ENCODE data around the gene DLG2.
"Not testable (repeated sequence)": the region's sequence is repeated elsewhere in the genome, so short reads cannot be mapped to it uniquely, and the experiment has no call there.

DLG2 gene

GRCh38 chr11:85611643-85612042, 15.5 kb downstream of the DLG2 start:
- not testable (repeated sequence) for H3K4me1 Mint-ChIP-seq (ENCODE audit: low read depth); H3K4me3 Mint-ChIP-seq; H3K27me3 Mint-ChIP-seq (ENCODE audit: low read depth); H3K9me3 Mint-ChIP-seq; H3K36me3 Mint-ChIP-seq (ENCODE audit: low read depth); H3K27ac Mint-ChIP-seq; DNase-seq (ENCODE audit: low spot score)

DNA sequence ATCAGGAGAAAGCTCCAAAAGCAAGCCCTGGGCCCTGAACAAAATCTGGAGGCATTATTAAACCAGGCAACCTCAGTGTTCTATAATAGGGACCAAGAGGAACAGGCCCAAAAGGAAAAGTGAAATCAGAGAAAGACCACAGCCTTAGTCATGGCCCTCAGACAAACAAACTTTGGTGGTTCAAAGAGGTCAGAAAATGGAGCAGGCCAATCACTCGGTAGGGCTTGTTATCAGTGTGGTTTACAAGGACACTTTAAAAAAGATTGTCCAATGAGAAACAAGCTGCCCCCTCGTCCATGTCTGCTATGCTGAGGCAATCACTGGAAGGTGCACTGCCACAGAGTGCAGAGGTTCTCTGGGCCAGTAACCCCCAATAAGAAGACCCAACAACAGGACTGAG, 17.9 kb downstream of the DLG2 start:
- not testable (repeated sequence) for H3K9me3 Mint-ChIP-seq; H3K4me1 Mint-ChIP-seq (ENCODE audit: low read depth); H3K36me3 Mint-ChIP-seq (ENCODE audit: low read depth); H3K27me3 Mint-ChIP-seq (ENCODE audit: low read depth); H3K27ac Mint-ChIP-seq; DNase-seq (ENCODE audit: low spot score); H3K4me3 Mint-ChIP-seq

DNA sequence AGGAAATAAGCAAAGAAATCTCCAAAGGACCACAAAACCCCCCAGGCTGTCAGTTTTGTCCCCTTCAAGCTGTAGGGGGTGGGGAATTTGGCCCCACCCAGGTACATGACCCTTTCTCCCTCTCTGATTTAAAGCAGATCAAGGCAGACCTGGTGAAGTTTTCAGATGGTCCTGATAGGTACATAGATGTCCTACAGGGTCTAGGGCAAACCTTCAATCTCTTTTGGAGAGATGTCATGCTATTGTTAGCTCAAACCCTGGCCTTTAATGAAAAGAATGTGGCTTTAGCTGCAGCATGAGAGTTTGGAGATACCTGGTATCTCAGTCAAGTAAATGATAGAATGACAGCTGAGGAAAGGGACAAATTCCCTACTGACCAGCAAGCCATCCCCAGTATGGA, 18.5 kb downstream of the DLG2 start:
- H3K4me1 Mint-ChIP-seq (ENCODE audit: low read depth); H3K27me3 Mint-ChIP-seq (ENCODE audit: low read depth); H3K36me3 Mint-ChIP-seq (ENCODE audit: low read depth); H3K27ac Mint-ChIP-seq; H3K4me3 Mint-ChIP-seq; DNase-seq (ENCODE audit: low spot score); H3K9me3 Mint-ChIP-seq: not testable (repeated sequence)

DNA sequence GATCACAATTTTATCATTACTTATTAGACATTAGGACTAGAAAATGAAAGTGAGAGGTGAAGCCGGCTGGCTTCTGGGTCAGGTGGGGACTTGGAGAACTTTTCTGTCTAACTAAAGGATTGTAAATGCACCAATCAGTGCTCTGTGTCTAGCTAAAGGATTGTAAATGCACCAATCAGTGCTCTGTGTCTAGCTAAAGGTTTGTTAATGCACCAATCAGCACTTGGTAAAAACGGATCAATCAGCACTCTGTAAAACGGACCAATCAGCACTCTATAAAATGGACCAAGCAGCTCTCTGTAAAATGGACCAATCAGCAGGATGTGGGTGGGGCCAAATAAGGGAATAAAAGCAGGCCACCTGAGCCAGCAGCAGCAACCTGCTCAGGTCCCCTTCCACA, 20.9 kb downstream of the DLG2 start:
- not testable (repeated sequence) for H3K9me3 Mint-ChIP-seq; H3K36me3 Mint-ChIP-seq (ENCODE audit: low read depth); H3K4me1 Mint-ChIP-seq (ENCODE audit: low read depth); H3K27ac Mint-ChIP-seq; H3K27me3 Mint-ChIP-seq (ENCODE audit: low read depth); DNase-seq (ENCODE audit: low spot score); H3K4me3 Mint-ChIP-seq

GRCh38 chr11:85603220-85603619, 23.9 kb downstream of the DLG2 start:
- peaks cover 6% of the 10 kb centered on the region for H3K4me1 Mint-ChIP-seq (ENCODE audit: low read depth)
- H3K27me3 Mint-ChIP-seq (ENCODE audit: low read depth): peaks cover 13% of the 10 kb centered on the region
- H3K27ac Mint-ChIP-seq: no peak overlapping the region
- no peak overlapping the region for H3K4me3 Mint-ChIP-seq
- no peaks in the 10 kb centered on the region for H3K36me3 Mint-ChIP-seq (ENCODE audit: low read depth)
- H3K9me3 Mint-ChIP-seq: no peaks in the 10 kb centered on the region
- no peak for DNase-seq (ENCODE audit: low spot score)

- Mint-ChIP-seq H3K9me3 (no peaks in the 10 kb centered on the region), H3K4me3 (no peak overlapping the region), H3K36me3 (ENCODE audit: low read depth) (no peaks in the 10 kb centered on the region), H3K27me3 (ENCODE audit: low read depth) (peaks cover 13% of the 10 kb centered on the region), H3K4me1 (ENCODE audit: low read depth) (peaks cover 6% of the 10 kb centered on the region), H3K27ac (no peak overlapping the region)
- no peak for DNase-seq (ENCODE audit: low spot score)
These were observed 24.5 kb downstream of the DLG2 start for GRCh38 chr11:85602526-85603213.

- no peaks in the 10 kb centered on the region for H3K9me3 Mint-ChIP-seq
- H3K27me3 Mint-ChIP-seq (ENCODE audit: low read depth): peaks cover 13% of the 10 kb centered on the region
- H3K4me1 Mint-ChIP-seq (ENCODE audit: low read depth): no peaks in the 10 kb centered on the region
- H3K27ac Mint-ChIP-seq: no peak overlapping the region
- no peak for DNase-seq (ENCODE audit: low spot score)
- no peak overlapping the region for H3K4me3 Mint-ChIP-seq
- H3K36me3 Mint-ChIP-seq (ENCODE audit: low read depth): no peaks in the 10 kb centered on the region
These were observed 28.1 kb downstream of the DLG2 start for GRCh38 chr11:85599083-85599482.

DNA sequence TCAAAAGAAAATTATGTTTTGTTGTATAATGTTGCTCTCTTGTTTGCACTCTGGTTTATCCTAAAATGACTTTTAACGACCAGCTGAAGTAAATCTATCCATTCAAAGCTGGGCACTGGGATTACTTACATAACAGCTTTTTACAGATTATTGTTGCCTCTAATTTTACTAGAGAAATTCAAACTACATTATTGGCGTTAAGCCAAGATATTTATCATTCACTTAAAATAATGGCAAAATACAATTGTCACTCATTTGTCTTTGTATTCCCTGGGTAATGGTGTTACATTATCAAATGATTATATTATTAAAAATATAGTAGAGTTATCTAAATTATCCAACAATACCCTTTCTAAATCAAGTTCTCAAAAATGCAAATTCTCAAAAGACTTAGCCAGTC, 30.3 kb downstream of the DLG2 start:
- H3K27ac Mint-ChIP-seq: no peak overlapping the region
- DNase-seq (ENCODE audit: low spot score): no peak
- no peaks in the 10 kb centered on the region for H3K9me3 Mint-ChIP-seq
- H3K4me1 Mint-ChIP-seq (ENCODE audit: low read depth): no peaks in the 10 kb centered on the region
- H3K36me3 Mint-ChIP-seq (ENCODE audit: low read depth): no peaks in the 10 kb centered on the region
- no peak overlapping the region for H3K4me3 Mint-ChIP-seq
- peaks cover 15% of the 10 kb centered on the region for H3K27me3 Mint-ChIP-seq (ENCODE audit: low read depth)

- no peak overlapping the region for H3K4me3 Mint-ChIP-seq
- DNase-seq (ENCODE audit: low spot score): no peak
- H3K27me3 Mint-ChIP-seq (ENCODE audit: low read depth): peaks cover 19% of the 10 kb centered on the region
- no peaks in the 10 kb centered on the region for H3K4me1 Mint-ChIP-seq (ENCODE audit: low read depth)
- no peaks in the 10 kb centered on the region for H3K9me3 Mint-ChIP-seq
- no peak overlapping the region for H3K27ac Mint-ChIP-seq
- no peaks in the 10 kb centered on the region for H3K36me3 Mint-ChIP-seq (ENCODE audit: low read depth)
These were observed 31.8 kb downstream of the DLG2 start for GRCh38 chr11:85595285-85595884.

- H3K36me3 Mint-ChIP-seq (ENCODE audit: low read depth): no peaks in the 10 kb centered on the region
- H3K27ac Mint-ChIP-seq: no peak overlapping the region
- peaks cover 10% of the 10 kb centered on the region for H3K9me3 Mint-ChIP-seq
- H3K4me3 Mint-ChIP-seq: no peak overlapping the region
- no peak for DNase-seq (ENCODE audit: low spot score)
- H3K4me1 Mint-ChIP-seq (ENCODE audit: low read depth): no peaks in the 10 kb centered on the region
- peaks cover 6% of the 10 kb centered on the region for H3K27me3 Mint-ChIP-seq (ENCODE audit: low read depth)
These were observed 36.2 kb downstream of the DLG2 start for GRCh38 chr11:85590848-85591483.

- peaks cover 10% of the 10 kb centered on the region for H3K9me3 Mint-ChIP-seq
- no peak overlapping the region for H3K27ac Mint-ChIP-seq
- H3K27me3 Mint-ChIP-seq (ENCODE audit: low read depth): peaks cover 8% of the 10 kb centered on the region
- no peak overlapping the region for H3K4me3 Mint-ChIP-seq
- H3K4me1 Mint-ChIP-seq (ENCODE audit: low read depth): no peaks in the 10 kb centered on the region
- H3K36me3 Mint-ChIP-seq (ENCODE audit: low read depth): no peaks in the 10 kb centered on the region
- no peak for DNase-seq (ENCODE audit: low spot score)
These were observed 37.8 kb downstream of the DLG2 start for GRCh38 chr11:85589373-85589772.

- Mint-ChIP-seq H3K36me3 (ENCODE audit: low read depth) (no peaks in the 10 kb centered on the region), H3K27ac (no peak overlapping the region), H3K4me3 (no peak overlapping the region), H3K27me3 (ENCODE audit: low read depth) (peaks cover 2% of the 10 kb centered on the region), H3K9me3 (no peaks in the 10 kb centered on the region), H3K4me1 (ENCODE audit: low read depth) (no peaks in the 10 kb centered on the region)
- DNase-seq (ENCODE audit: low spot score): no peak
These were observed 45.0 kb downstream of the DLG2 start for GRCh38 chr11:85582111-85582510.

DNA sequence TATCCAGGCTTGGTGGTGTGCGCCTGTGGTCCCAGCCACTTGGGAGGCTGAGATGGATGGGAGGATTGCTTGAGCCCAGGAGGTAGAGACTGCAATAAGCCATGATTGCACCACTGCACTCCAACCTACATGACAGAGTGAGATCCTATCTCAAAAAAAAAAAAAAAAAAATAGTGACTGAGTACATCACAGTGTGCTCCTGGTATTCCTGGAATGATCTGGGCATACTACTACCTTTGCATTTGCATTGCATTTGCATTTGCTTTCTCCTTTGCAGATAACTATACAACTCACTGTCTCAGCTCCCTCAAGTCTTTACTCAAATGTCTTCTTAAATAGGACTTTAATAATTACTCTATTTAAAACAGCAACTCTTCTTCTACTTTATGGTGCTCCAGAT, 51.8 kb downstream of the DLG2 start:
- no peak for DNase-seq (ENCODE audit: low spot score)
- Mint-ChIP-seq H3K36me3 (ENCODE audit: low read depth) (no peaks in the 10 kb centered on the region), H3K4me3 (no peak overlapping the region), H3K4me1 (ENCODE audit: low read depth) (no peaks in the 10 kb centered on the region), H3K9me3 (no peaks in the 10 kb centered on the region), H3K27ac (no peak overlapping the region), H3K27me3 (ENCODE audit: low read depth) (peaks cover 5% of the 10 kb centered on the region)

DNA sequence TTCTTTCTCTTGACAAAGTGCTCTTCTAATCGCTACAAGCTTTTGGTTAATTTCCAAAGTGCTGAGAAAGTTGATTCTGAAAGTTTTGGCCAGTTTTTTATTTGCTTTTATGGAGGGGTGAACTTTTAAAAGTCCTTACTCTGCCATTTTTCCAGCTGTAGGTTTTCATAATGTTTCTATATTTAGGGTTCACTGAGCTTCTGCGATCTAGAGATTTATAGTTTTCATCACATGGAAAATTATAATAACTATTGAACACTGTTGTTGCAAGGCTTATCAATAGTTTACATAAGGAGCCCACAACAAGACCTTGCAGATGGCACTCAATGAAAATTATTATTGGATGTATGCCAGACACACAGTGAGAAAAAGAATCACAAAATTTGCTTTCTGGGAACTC, 55.1 kb downstream of the DLG2 start:
- Mint-ChIP-seq H3K27me3 (ENCODE audit: low read depth) (peaks cover 5% of the 10 kb centered on the region), H3K4me3 (no peak overlapping the region), H3K36me3 (ENCODE audit: low read depth) (no peaks in the 10 kb centered on the region), H3K4me1 (ENCODE audit: low read depth) (peaks cover 5% of the 10 kb centered on the region), H3K9me3 (no peaks in the 10 kb centered on the region), H3K27ac (no peak overlapping the region)
- no peak for DNase-seq (ENCODE audit: low spot score)

GRCh38 chr11:85569525-85569924, 57.6 kb downstream of the DLG2 start:
- peaks cover 5% of the 10 kb centered on the region for H3K4me1 Mint-ChIP-seq (ENCODE audit: low read depth)
- H3K9me3 Mint-ChIP-seq: no peaks in the 10 kb centered on the region
- H3K27ac Mint-ChIP-seq: no peak overlapping the region
- no peak for DNase-seq (ENCODE audit: low spot score)
- no peak overlapping the region for H3K4me3 Mint-ChIP-seq
- peaks cover 9% of the 10 kb centered on the region for H3K27me3 Mint-ChIP-seq (ENCODE audit: low read depth)
- no peaks in the 10 kb centered on the region for H3K36me3 Mint-ChIP-seq (ENCODE audit: low read depth)

All from T-helper 2 cell treated with Interferon-gamma antibody and Interleukin-4, amounts not matched to agents 5 μg/mL and 100 μg/mL, for 36 hours (primary cell).